Nephron progenitor cell (in vitro differentiated cells): ENCODE measurements around the gene NPC1.

Experiments
- DNase-seq: peaks from one replicate; pipeline ENCODE4 v3.0.0; 2021
- H3K27ac Mint-ChIP-seq: 2 replicates; pipeline ENCODE4 v1.8.0; 2021; ENCODE audit warnings: mild to moderate bottlenecking, moderate library complexity, mixed read lengths
- H3K27me3 Mint-ChIP-seq: 2 replicates; pipeline ENCODE4 v1.8.0; 2021; ENCODE audit warnings: mild to moderate bottlenecking, low read depth, mixed read lengths; ENCODE audit not compliant: poor library complexity
- H3K36me3 Mint-ChIP-seq: 2 replicates; pipeline ENCODE4 v1.8.0; 2021; ENCODE audit warnings: low read depth, mixed read lengths
- H3K4me1 Mint-ChIP-seq: 2 replicates; pipeline ENCODE4 v1.8.0; 2021; ENCODE audit warnings: mixed read lengths
- H3K4me3 Mint-ChIP-seq: 2 replicates; pipeline ENCODE4 v1.8.0; 2021; ENCODE audit warnings: mild to moderate bottlenecking, moderate library complexity, mixed read lengths
- H3K9me3 Mint-ChIP-seq: 2 replicates; pipeline ENCODE4 v1.8.0; 2021; ENCODE audit warnings: mild to moderate bottlenecking, moderate library complexity, mixed read lengths
- TF ChIP-seq, protein P1 (sequence below): fragments of 200-600 bp; sonication (generic); IDR thresholded peaks from 2 replicates; pipeline ENCODE4 v1.5.0; 2021; ENCODE audit warnings: antibody characterized with exemption

Gene NPC1

DNA sequence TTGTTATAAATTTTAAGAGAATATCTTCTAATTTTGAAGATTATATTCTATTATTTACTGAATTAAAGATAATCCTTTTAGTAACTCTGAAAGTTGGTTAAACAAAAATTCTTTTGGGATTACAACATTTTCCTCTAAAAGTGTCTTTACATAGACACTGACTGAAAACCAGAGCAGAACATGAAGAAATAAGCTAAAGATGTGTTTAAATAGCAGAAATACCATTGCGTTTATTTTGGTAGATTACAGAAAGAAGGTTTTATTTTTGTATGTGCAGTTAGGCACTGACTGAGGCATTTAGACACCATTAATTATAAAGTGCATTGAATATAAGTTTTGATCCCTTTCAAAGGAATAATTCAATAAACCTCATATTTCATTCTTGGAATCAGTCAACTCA lies 13.5 kb upstream of the NPC1 start:
- H3K9me3 Mint-ChIP-seq, result no peaks in the 10 kb centered on the region
- H3K4me3 Mint-ChIP-seq, result no peak overlapping the region
- H3K4me1 Mint-ChIP-seq, result no peaks in the 10 kb centered on the region
- TF ChIP-seq, protein P1, sequence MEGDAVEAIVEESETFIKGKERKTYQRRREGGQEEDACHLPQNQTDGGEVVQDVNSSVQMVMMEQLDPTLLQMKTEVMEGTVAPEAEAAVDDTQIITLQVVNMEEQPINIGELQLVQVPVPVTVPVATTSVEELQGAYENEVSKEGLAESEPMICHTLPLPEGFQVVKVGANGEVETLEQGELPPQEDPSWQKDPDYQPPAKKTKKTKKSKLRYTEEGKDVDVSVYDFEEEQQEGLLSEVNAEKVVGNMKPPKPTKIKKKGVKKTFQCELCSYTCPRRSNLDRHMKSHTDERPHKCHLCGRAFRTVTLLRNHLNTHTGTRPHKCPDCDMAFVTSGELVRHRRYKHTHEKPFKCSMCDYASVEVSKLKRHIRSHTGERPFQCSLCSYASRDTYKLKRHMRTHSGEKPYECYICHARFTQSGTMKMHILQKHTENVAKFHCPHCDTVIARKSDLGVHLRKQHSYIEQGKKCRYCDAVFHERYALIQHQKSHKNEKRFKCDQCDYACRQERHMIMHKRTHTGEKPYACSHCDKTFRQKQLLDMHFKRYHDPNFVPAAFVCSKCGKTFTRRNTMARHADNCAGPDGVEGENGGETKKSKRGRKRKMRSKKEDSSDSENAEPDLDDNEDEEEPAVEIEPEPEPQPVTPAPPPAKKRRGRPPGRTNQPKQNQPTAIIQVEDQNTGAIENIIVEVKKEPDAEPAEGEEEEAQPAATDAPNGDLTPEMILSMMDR, result no peak
- H3K27ac Mint-ChIP-seq, result no peak overlapping the region
- H3K27me3 Mint-ChIP-seq, result peaks cover 19% of the 10 kb centered on the region
- no peaks in the 10 kb centered on the region for H3K36me3 Mint-ChIP-seq
- DNase-seq, result no peak

- H3K4me1 Mint-ChIP-seq, result no peaks in the 10 kb centered on the region
- H3K27me3 Mint-ChIP-seq, result peaks cover 13% of the 10 kb centered on the region
- no peak overlapping the region for H3K4me3 Mint-ChIP-seq
- H3K36me3 Mint-ChIP-seq, result no peaks in the 10 kb centered on the region
- TF ChIP-seq, protein P1, result no peak
- no peak overlapping the region for H3K27ac Mint-ChIP-seq
- H3K9me3 Mint-ChIP-seq, result no peaks in the 10 kb centered on the region
- no peak for DNase-seq
Observed at GRCh38 chr18:23596183-23596582, 9.9 kb upstream of the NPC1 start.

DNA sequence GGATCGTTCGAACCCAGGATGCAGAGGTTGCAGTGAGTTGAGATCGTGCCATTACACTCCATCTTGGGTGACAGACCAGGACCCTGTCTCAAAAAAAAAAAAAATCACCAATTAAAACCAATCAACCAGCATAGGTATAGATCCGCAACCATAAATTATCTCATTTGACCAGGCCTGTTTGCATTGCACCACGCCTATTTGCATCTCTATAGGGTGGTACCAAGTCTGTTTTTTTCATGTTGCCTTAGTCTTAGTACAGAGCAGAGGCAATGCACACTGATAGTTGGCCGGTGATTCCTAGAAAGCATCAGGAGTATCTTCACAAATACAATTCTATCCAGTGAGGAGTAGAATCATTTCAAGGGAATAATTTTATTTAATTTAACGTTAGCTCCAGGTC lies 9.3 kb upstream of the NPC1 start:
- Mint-ChIP-seq H3K4me1 (no peaks in the 10 kb centered on the region), H3K27ac (no peak overlapping the region), H3K9me3 (no peaks in the 10 kb centered on the region), H3K36me3 (no peaks in the 10 kb centered on the region), H3K27me3 (peaks cover 13% of the 10 kb centered on the region), H3K4me3 (no peak overlapping the region)
- DNase-seq, result no peak
- TF ChIP-seq, protein P1, result no peak

GRCh38 chr18:23593720-23594119 lies 7.4 kb upstream of the NPC1 start:
- DNase-seq, result no peak
- peaks cover 17% of the 10 kb centered on the region for H3K27me3 Mint-ChIP-seq
- no peaks in the 10 kb centered on the region for H3K4me1 Mint-ChIP-seq
- TF ChIP-seq, protein P1, result no peak
- no peaks in the 10 kb centered on the region for H3K36me3 Mint-ChIP-seq
- H3K27ac Mint-ChIP-seq, result no peak overlapping the region
- H3K4me3 Mint-ChIP-seq, result no peak overlapping the region
- H3K9me3 Mint-ChIP-seq, result no peaks in the 10 kb centered on the region

GRCh38 chr18:23592911-23593310 lies 6.6 kb upstream of the NPC1 start:
- Mint-ChIP-seq H3K36me3 (no peaks in the 10 kb centered on the region), H3K27ac (no peak overlapping the region), H3K27me3 (peaks cover 12% of the 10 kb centered on the region), H3K4me1 (no peaks in the 10 kb centered on the region), H3K9me3 (no peaks in the 10 kb centered on the region), H3K4me3 (no peak overlapping the region)
- DNase-seq, result no peak
- TF ChIP-seq, protein P1, result no peak

DNA sequence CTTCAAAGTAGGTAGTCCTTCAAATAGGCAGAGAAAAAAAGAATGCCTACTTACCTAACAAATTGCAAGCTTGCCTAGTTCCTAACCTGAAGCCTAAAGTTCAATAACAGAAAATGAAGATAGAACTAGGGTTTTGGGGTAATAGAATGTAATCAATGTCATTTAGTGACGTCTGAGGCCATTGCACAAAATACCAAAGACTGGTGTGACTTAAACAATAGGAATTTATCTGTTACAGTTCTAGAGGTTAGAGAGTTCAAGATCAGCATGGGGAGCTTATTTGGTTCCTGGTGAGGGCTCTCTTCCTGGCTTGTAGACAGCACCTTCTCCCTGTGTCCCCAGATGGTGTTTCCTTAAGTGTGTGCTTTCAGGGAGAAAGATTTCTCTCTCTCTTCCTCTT lies 4.7 kb upstream of the NPC1 start:
- no peaks in the 10 kb centered on the region for H3K36me3 Mint-ChIP-seq

More for the DNA sequence above, 4.7 kb upstream of the NPC1 start:
- no peaks in the 10 kb centered on the region for H3K9me3 Mint-ChIP-seq
- H3K4me3 Mint-ChIP-seq, result no peak overlapping the region
- no peak for DNase-seq
- H3K4me1 Mint-ChIP-seq, result peaks cover 5% of the 10 kb centered on the region
- TF ChIP-seq, protein P1, result no peak
- H3K27me3 Mint-ChIP-seq, result peaks cover 4% of the 10 kb centered on the region
- no peak overlapping the region for H3K27ac Mint-ChIP-seq
